Fibroblast of lung (primary cell): ENCODE measurements around the gene DIS3L2. TPM values are rescaled to one million over a fixed set of nuclear protein-coding genes. Genes with fewer than 3 reads are reported as not detected.

Experiments
- DNase-seq, 2 donors: peaks; one replicate each; pipeline versions ENCODE4 v3.0.0 to v3.0.0-alpha.2; 2010; ENCODE audit warnings: low read depth in 2 of 2
- H2AFZ ChIP-seq: 2 replicates; pipeline ENCODE4 v1.5.1; 2012; ENCODE audit warnings: low read length, control low read depth, inconsistent platforms
- H3K27ac ChIP-seq: 2 replicates; pipeline ENCODE4 v1.5.1; 2011; ENCODE audit warnings: low read length, control low read depth; ENCODE audit not compliant: insufficient read depth
- H3K27me3 ChIP-seq: 2 replicates; pipeline ENCODE4 v1.5.1; 2011; ENCODE audit warnings: mild to moderate bottlenecking, low read length; ENCODE audit not compliant: control insufficient read depth, insufficient read depth
- H3K36me3 ChIP-seq: 2 replicates; pipeline ENCODE4 v1.5.1; 2011; ENCODE audit warnings: low read length; ENCODE audit not compliant: control insufficient read depth, insufficient read depth
- H3K4me1 ChIP-seq: 2 replicates; pipeline ENCODE4 v1.5.1; 2011; ENCODE audit warnings: low read length; ENCODE audit not compliant: control insufficient read depth, insufficient read depth; ENCODE audit errors: extremely low read depth
- H3K4me2 ChIP-seq: 2 replicates; pipeline ENCODE4 v1.5.1; 2011; ENCODE audit warnings: low read length, control low read depth; ENCODE audit not compliant: insufficient read depth; ENCODE audit errors: extremely low read depth
- H3K4me3 ChIP-seq, 4 experiments: fragments of 200-600 bp in 1 of 4; sonication (generic) in 1 of 4; replicated peaks in 1 of 4; 2 replicates each; pipeline ENCODE4 v1.5.1; 2011 to 2016; ENCODE audit warnings: low read length in 4 of 4, low read depth in 3 of 4, mild to moderate bottlenecking in 3 of 4, control low read depth in 2 of 4, inconsistent platforms in 1 of 4, mixed read lengths in 1 of 4; ENCODE audit not compliant: insufficient read depth in 1 of 4; ENCODE audit errors: control extremely low read depth in 1 of 4
- H3K79me2 ChIP-seq: 2 replicates; pipeline ENCODE4 v1.5.1; 2012; ENCODE audit warnings: mild to moderate bottlenecking, low read length, inconsistent platforms; ENCODE audit not compliant: control insufficient read depth, insufficient read depth
- H3K9ac ChIP-seq: 2 replicates; pipeline ENCODE4 v1.5.1; 2011; ENCODE audit warnings: mild to moderate bottlenecking, low read length, control low read depth; ENCODE audit not compliant: insufficient read depth
- H3K9me3 ChIP-seq: 2 replicates; pipeline ENCODE4 v1.5.1; 2012; ENCODE audit warnings: low read depth, low read length; ENCODE audit not compliant: control insufficient read depth, insufficient read depth
- H4K20me1 ChIP-seq: 2 replicates; pipeline ENCODE4 v1.5.1; 2011; ENCODE audit warnings: low read length; ENCODE audit not compliant: control insufficient read depth, insufficient read depth; ENCODE audit errors: extremely low read depth
- CTCF ChIP-seq, 2 donors: IDR thresholded peaks in 1 of 2; conservative IDR thresholded peaks in 1 of 2; 1 replicate in 1 of 2; 2 replicates in 1 of 2; pipeline ENCODE4 v1.5.1; 2011 to 2012; ENCODE audit warnings: low read length in 2 of 2, control low read depth in 1 of 2, inconsistent platforms in 1 of 2, low read depth in 1 of 2, mild to moderate bottlenecking in 1 of 2
- EZH2 ChIP-seq: IDR thresholded peaks from 2 replicates; pipeline ENCODE4 v1.5.1; 2012; ENCODE audit warnings: low read length, control low read depth, mild to moderate bottlenecking; ENCODE audit errors: missing control alignments
- polyA plus RNA-seq, 2 donors: library from polyadenylated mRNA; depleted of rRNA in 1 of 2; stranded (reverse) in 1 of 2; unstranded in 1 of 2; fragments of >200 nt; gene quantifications; 2 replicates each; pipeline ENCODE4 v1.2.1, GENCODE V29; 2011 to 2012; ENCODE audit warnings: missing spikeins in 1 of 2
- total RNA-seq: library from RNA; depleted of rRNA; stranded (reverse); fragments of >200 nt; gene quantifications from 2 replicates; pipeline ENCODE4 v1.2.1, GENCODE V29; 2014

Gene DIS3L2
- total and polyA plus RNA-seq, 2 donors (not counting 1 experiment from before 2014, with no cell fraction given): 5.2 to 15.2 TPM

- H3K4me1 ChIP-seq: no peaks in the 10 kb centered on the region
- H3K79me2 ChIP-seq: no peaks in the 10 kb centered on the region
- H3K4me3 ChIP-seq: no peak overlapping the region
- no peaks in the 10 kb centered on the region for H3K36me3 ChIP-seq
- no peak for DNase-seq
- no peaks in the 10 kb centered on the region for H4K20me1 ChIP-seq
- peaks cover 58% of the 10 kb centered on the region for H3K27me3 ChIP-seq
- no peaks in the 10 kb centered on the region for H3K9me3 ChIP-seq
- TF ChIP-seq CTCF (conservative IDR thresholded peaks at IDR 0.05 in 1 of 2, IDR thresholded peaks at IDR 0.05 in 1 of 2; ENCODE audit: low read depth in 1 of 2, low read length in 2 of 2) (no peak), EZH2 (no peak)
- H3K4me2 ChIP-seq: no peak overlapping the region
- H3K9ac ChIP-seq: no peak overlapping the region
- no peak overlapping the region for H3K27ac ChIP-seq
- H2AFZ ChIP-seq: no peak overlapping the region
Observed at GRCh38 chr2:232386490-232386739, 424.9 kb downstream of the DIS3L2 start.

Other genes with a start within 250 kb of the DIS3L2 start
- gene PDE6D, start 180.4 kb upstream of the DIS3L2 start, total RNA-seq: 13.6 and 14.4 TPM in 2 replicates
- 31.3 and 32.3 TPM in 2 replicates for gene PDE6D, start 180.4 kb upstream of the DIS3L2 start, polyA plus RNA-seq
- gene COPS7B, start 175.3 kb upstream of the DIS3L2 start, total RNA-seq: 12.1 and 17.7 TPM in 2 replicates
- gene COPS7B, start 175.3 kb upstream of the DIS3L2 start, polyA plus RNA-seq: 39.5 and 44.8 TPM in 2 replicates
- gene NPPC, start 35.3 kb upstream of the DIS3L2 start, total RNA-seq: not detected in 2 replicates
- not detected in 2 replicates for gene NPPC, start 35.3 kb upstream of the DIS3L2 start, polyA plus RNA-seq